K562 (cell line): ENCODE measurements around the gene OPTN. TPM values are rescaled to one million over a fixed set of nuclear protein-coding genes. Genes with fewer than 3 reads are reported as not detected.

ENCODE experiments used
- ATAC-seq: fragments of 200-7000 bp; cut with Tn5 transposase; 3 replicates; pipeline ENCODE4 v1.9.1; 2020; ENCODE audit warnings: moderate library complexity
- BruUV-seq: library from RNA; stranded (reverse); fragments of 400-500 nt; replicated peaks from 2 replicates; lab custom pipeline; 2021; lab: Mats Ljungman, UMichigan
- CTCF ChIA-PET: fragments of 300-600 bp; formaldehyde crosslinking; extraction: SDS; loops from one replicate; lab custom pipeline; 2021; ENCODE audit warnings: low intra/inter-chr PET ratio; lab: Yijun Ruan, JAX
- POLR2A ChIA-PET: fragments of 300-600, 350-650 bp; sonication (Branson Sonifier 250); formaldehyde crosslinking; extraction: SDS; loops from one replicate; lab custom pipeline; 2021; ENCODE audit warnings: antibody characterized with exemption, inconsistent platforms; lab: Yijun Ruan, JAX
- DNase-seq, 4 experiments: peaks; one replicate each; pipeline versions ENCODE4 v3.0.0 to v3.0.0-alpha.2; 2011 to 2018; ENCODE audit warnings: low spot score in 3 of 4, mixed read lengths in 3 of 4; ENCODE audit errors: extremely low read depth in 1 of 4
- FAIRE-seq: peaks from 2 replicates; lab custom pipeline; 2011; peaks lifted over from hg19 to GRCh38; lab: Jason Lieb, UNC
- H2AFZ ChIP-seq: 2 replicates; pipeline ENCODE4 v1.6.0; 2011; ENCODE audit warnings: low read depth, low read length, control low read depth, inconsistent platforms
- H3K27ac ChIP-seq: fragments of 200-600 bp; 3 replicates; pipeline ENCODE4 v1.8.0; 2011; ENCODE audit warnings: low read depth, mild to moderate bottlenecking, control low read depth, inconsistent platforms, low read length, moderate library complexity, mixed read lengths; ENCODE audit errors: extremely low read depth
- H3K27me3 ChIP-seq, 2 experiments: fragments of 300-600 bp in 1 of 2; 2 replicates in 1 of 2; 3 replicates in 1 of 2; pipeline versions ENCODE4 v1.6.0 to v1.8.0; 2011; ENCODE audit warnings: inconsistent platforms in 2 of 2, low read length in 2 of 2, mild to moderate bottlenecking in 1 of 2, mixed read lengths in 1 of 2, moderate library complexity in 1 of 2; ENCODE audit not compliant: control insufficient read depth in 2 of 2, insufficient read depth in 2 of 2
- H3K36me3 ChIP-seq: fragments of 300-600 bp; 3 replicates; pipeline ENCODE4 v1.8.0; 2011; ENCODE audit warnings: mild to moderate bottlenecking, low read length, inconsistent platforms; ENCODE audit not compliant: control insufficient read depth, insufficient read depth
- H3K4me1 ChIP-seq, 2 experiments: fragments of 200-600 bp in 1 of 2; replicated peaks in 1 of 2; 2 replicates in 1 of 2; 3 replicates in 1 of 2; pipeline versions ENCODE4 v1.5.1 to v1.8.0; 2011; ENCODE audit warnings: inconsistent platforms in 2 of 2, low read length in 2 of 2, mild to moderate bottlenecking in 1 of 2, mixed read lengths in 1 of 2, moderate library complexity in 1 of 2; ENCODE audit not compliant: control insufficient read depth in 2 of 2, insufficient read depth in 2 of 2
- H3K4me2 ChIP-seq: 2 replicates; pipeline ENCODE4 v1.6.1; 2011; ENCODE audit warnings: low read length, control low read depth, inconsistent platforms, mixed read lengths; ENCODE audit not compliant: insufficient read depth
- H3K4me3 ChIP-seq: fragments of 200-600 bp; sonication (generic), shearing (Covaris generic); 2 replicates; pipeline ENCODE4 v1.5.1; 2016; ENCODE audit warnings: control low read depth, inconsistent platforms
- H3K79me2 ChIP-seq: fragments of 200-600 bp; 3 replicates; pipeline ENCODE4 v1.8.0; 2011; ENCODE audit warnings: low read length, inconsistent platforms; ENCODE audit not compliant: control insufficient read depth, insufficient read depth
- H3K9ac ChIP-seq, 2 experiments: 2 replicates each; pipeline versions ENCODE4 v1.6.0 to v1.6.1; 2011; ENCODE audit warnings: low read depth in 2 of 2, low read length in 2 of 2, control low read depth in 1 of 2, inconsistent platforms in 1 of 2, mild to moderate bottlenecking in 1 of 2, mixed read lengths in 1 of 2; ENCODE audit not compliant: insufficient read depth in 1 of 2
- H3K9me1 ChIP-seq: one replicate; pipeline ENCODE4 v1.6.0; 2011; ENCODE audit warnings: inconsistent platforms, mild to moderate bottlenecking, low read length, moderate library complexity; ENCODE audit not compliant: control insufficient read depth, insufficient read depth
- H3K9me3 ChIP-seq: replicated peaks from 2 replicates; pipeline ENCODE4 v1.5.1; 2011; ENCODE audit warnings: low read depth, low read length, inconsistent platforms; ENCODE audit not compliant: control insufficient read depth, insufficient read depth
- H4K20me1 ChIP-seq: replicated peaks from 2 replicates; pipeline ENCODE4 v1.6.1; 2011; ENCODE audit warnings: low read length, inconsistent platforms, mixed read lengths; ENCODE audit not compliant: control insufficient read depth, insufficient read depth
- L3MBTL2 ChIP-seq: fragments of 450-650 bp; IDR thresholded peaks from 2 replicates; pipeline ENCODE4 v1.6.1; 2016; ENCODE audit warnings: mild to moderate bottlenecking, moderate library complexity
- MGA ChIP-seq: fragments of 450-650 bp; IDR thresholded peaks from 2 replicates; pipeline ENCODE4 v1.6.1; 2016; ENCODE audit warnings: mild to moderate bottlenecking, moderate library complexity
- ZNF592 ChIP-seq: fragments of 450-650 bp; IDR thresholded peaks from 2 replicates; pipeline ENCODE4 v1.6.1; 2017; ENCODE audit warnings: antibody characterized with exemption, mild to moderate bottlenecking
- WGBS: fragments of 100-300 bp; shearing (Covaris generic); methylation state at CpG from one replicate; pipeline ENCODE4 v1.1.6; 2016; ENCODE audit warnings: low coverage, mixed read lengths; ENCODE audit not compliant: insufficient coverage; ENCODE audit errors: missing lambda C conversion rate; 5-methylcytosine and 5-hydroxymethylcytosine counted together
- in situ Hi-C: fragments of 300-500 bp; cut with MboI; formaldehyde crosslinking; loops from 4 replicates; pipeline ENCODE4 v1.15.0; 2018; ENCODE audit warnings: inconsistent platforms, mixed read lengths
- intact Hi-C: fragments of 100-400 bp; cut with micrococcal nuclease; formaldehyde crosslinking; loops from 2 replicates; pipeline ENCODE4 v1.14.2; 2022
- polyA plus RNA-seq, 8 experiments: library from polyadenylated mRNA; depleted of rRNA in 4 of 8; stranded (reverse) in 5 of 8; unstranded in 3 of 8; fragments of >200 nt; fragmentation: Nextera tagmentation in 2 of 8; fragmentation: Illumina TruSeq in 1 of 8; extraction: Ambion mirVana in 2 of 8; extraction: Trizol in 1 of 8; gene quantifications; 2 replicates each; pipeline versions ENCODE4 v1.2.1 to v1.2.3, GENCODE V29; 2011 to 2014; ENCODE audit warnings: inconsistent platforms in 1 of 8, missing spikeins in 1 of 8
- total RNA-seq, 7 experiments: library from RNA; depleted of rRNA in 6 of 7; stranded (reverse); fragments of >200 nt in 6 of 7; fragmentation: Illumina TruSeq in 2 of 7; extraction: Trizol in 2 of 7; gene quantifications; 2 replicates each; pipeline versions ENCODE4 v1.2.1 to v1.2.3, GENCODE V29; 2011 to 2021; ENCODE audit warnings: low replicate concordance in 1 of 7

Gene OPTN
- total and polyA plus RNA-seq, 9 of the 15 experiments (the other 6 are each of a cell fraction or from before 2014, with no cell fraction given): 2.2 to 6.8 (median 5.0) TPM

GRCh38 chr10:13072339-13072738, 27.6 kb upstream of the OPTN start:
- intact Hi-C loops (loop anchor here (5.0 to 10.0 kb wide), 3 partner anchors 168 to 360 kb away; no protein-coding TSS in a partner anchor), in situ Hi-C loops (loop anchor here (10.0 kb wide), 1 partner anchor 358 kb away; no protein-coding TSS in a partner anchor)
- DNase-seq (peak in 2 of 4 experiments; percentile 20 to 31), FAIRE-seq (no peak), ATAC-seq (peak; percentile 79)
- Histone ChIP-seq H3K4me2 (no peak overlapping the region), H3K27ac (no peak overlapping the region), H2AFZ (no peak overlapping the region), H3K4me3 (no peak overlapping the region), H3K9ac (no peak overlapping the region), H3K36me3 (no peaks in the 10 kb centered on the region), H3K9me1 (no peaks in the 10 kb centered on the region), H3K27me3 (no peaks in the 10 kb centered on the region; a peak in 2 of 5 replicates), H4K20me1 (no peaks in the 10 kb centered on the region), H3K79me2 (no peaks in the 10 kb centered on the region), H3K4me1 (no peaks in the 10 kb centered on the region), H3K9me3 (no peaks in the 10 kb centered on the region)
- POLR2A ChIA-PET: interaction anchor here (1.2 kb wide), 1 partner anchor 132 kb away, joined by 3 read pairs; no protein-coding TSS in a partner anchor
- CTCF ChIA-PET: interaction anchor here (0.6 kb wide), 1 partner anchor 1286 kb away, joined by 4 read pairs; no protein-coding TSS in a partner anchor
- WGBS: 6% methylated on average over 3 of the region's 3 CpGs
- BruUV-seq: no TSS peak
- peak; percentile 76 for TF ChIP-seq L3MBTL2
- TF ChIP-seq ZNF592: no peak
- peak; percentile 49 for TF ChIP-seq MGA
